22Rv1 (cell line): Measurements from ENCODE around the gene RAP1GAP.
"Not testable (repeated sequence)": the region's sequence is repeated elsewhere in the genome, so short reads cannot be mapped to it uniquely, and the experiment has no call there.

ENCODE experiments used
- H3K27ac ChIP-seq: fragments of 450-650 bp; 2 replicates; pipeline ENCODE4 v1.5.1; 2017
- ZFX ChIP-seq: fragments of 450-650 bp; IDR thresholded peaks from 2 replicates; pipeline ENCODE4 v1.6.1; 2017; ENCODE audit warnings: antibody characterized with exemption, borderline replicate concordance
- TF ChIP-seq, protein P1 (sequence below): fragments of 450-650 bp; IDR thresholded peaks from 2 replicates; pipeline ENCODE4 v1.5.1; 2017; ENCODE audit warnings: mild to moderate bottlenecking

RAP1GAP gene

GRCh38 chr1:21568809-21569385 is 100.3 kb downstream of the RAP1GAP start:
- no peak overlapping the region for H3K27ac ChIP-seq
- TF ChIP-seq ZFX = no peak
- TF ChIP-seq, protein P1, sequence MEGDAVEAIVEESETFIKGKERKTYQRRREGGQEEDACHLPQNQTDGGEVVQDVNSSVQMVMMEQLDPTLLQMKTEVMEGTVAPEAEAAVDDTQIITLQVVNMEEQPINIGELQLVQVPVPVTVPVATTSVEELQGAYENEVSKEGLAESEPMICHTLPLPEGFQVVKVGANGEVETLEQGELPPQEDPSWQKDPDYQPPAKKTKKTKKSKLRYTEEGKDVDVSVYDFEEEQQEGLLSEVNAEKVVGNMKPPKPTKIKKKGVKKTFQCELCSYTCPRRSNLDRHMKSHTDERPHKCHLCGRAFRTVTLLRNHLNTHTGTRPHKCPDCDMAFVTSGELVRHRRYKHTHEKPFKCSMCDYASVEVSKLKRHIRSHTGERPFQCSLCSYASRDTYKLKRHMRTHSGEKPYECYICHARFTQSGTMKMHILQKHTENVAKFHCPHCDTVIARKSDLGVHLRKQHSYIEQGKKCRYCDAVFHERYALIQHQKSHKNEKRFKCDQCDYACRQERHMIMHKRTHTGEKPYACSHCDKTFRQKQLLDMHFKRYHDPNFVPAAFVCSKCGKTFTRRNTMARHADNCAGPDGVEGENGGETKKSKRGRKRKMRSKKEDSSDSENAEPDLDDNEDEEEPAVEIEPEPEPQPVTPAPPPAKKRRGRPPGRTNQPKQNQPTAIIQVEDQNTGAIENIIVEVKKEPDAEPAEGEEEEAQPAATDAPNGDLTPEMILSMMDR = no peak

DNA sequence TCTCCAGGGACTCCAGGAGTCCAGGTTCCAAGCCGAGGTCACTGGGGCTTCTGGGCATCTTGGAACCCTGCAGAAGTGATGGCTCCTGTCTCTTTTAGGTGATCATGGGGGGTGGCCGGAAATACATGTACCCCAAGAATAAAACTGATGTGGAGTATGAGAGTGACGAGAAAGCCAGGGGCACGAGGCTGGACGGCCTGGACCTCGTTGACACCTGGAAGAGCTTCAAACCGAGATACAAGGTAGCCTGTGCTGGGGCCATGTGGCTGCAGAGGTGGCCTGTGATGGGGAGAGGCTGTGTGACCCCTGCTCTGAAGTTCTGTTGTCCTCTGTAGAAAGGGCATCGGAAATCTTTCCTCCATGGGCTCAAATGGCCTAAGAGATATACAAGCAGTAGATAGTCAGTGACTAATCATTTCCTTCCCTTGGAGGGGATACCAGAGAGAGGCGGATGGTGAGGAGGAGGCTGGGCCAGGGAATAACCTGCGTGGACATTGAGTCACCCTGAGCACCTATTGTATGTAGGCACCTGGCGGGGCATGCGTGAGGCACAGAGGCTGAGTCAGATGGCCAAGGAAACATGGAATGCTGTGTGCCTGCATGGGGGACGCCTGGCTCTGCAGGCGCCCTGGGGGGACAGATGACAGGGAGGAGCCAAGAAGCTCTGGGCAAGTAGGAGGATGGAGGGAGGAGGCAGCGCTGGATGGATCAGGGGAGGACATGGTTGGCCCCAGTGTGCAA is 101.0 kb downstream of the RAP1GAP start:
- TF ChIP-seq, protein P1 = no peak
- no peak for TF ChIP-seq ZFX
- H3K27ac ChIP-seq = no peak overlapping the region

DNA sequence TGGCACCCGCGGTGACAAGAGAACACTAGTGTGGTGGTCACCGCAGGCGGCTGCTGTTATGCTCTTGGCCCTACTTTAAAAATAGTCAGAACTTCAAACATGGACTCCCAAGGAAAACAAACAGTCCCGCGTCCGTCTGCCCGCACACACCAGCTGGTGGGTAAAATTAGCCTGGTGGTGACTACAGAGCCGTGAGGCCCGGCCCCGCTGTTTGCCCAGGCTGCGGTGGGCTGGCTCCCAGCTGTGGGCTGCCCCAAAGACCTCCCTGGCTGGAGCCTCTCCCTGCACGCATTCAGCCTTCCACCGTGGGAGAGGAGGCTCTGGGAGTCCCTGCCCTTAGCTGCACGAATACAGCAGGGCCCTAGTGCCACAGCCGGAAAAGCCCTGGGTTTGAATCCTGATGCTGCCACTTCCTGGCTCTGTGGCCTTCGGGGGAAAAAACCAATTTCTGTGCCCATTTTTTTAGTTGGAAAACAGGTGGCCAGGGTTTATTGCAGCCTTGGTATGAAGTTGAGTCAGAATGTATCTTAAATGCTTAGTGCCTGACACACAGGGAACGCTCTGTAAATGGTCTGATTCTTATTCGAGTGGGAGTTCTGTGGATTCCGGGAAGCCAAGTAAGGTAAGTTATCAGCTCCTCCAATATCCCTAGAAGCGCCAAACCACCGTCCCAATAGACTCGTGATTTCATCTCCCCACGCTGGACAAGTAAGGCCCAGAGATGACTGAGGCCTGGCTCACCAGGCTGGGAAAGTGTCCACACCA is 101.7 kb downstream of the RAP1GAP start:
- TF ChIP-seq, protein P1 = no peak
- no peak for TF ChIP-seq ZFX
- no peak overlapping the region for H3K27ac ChIP-seq

DNA sequence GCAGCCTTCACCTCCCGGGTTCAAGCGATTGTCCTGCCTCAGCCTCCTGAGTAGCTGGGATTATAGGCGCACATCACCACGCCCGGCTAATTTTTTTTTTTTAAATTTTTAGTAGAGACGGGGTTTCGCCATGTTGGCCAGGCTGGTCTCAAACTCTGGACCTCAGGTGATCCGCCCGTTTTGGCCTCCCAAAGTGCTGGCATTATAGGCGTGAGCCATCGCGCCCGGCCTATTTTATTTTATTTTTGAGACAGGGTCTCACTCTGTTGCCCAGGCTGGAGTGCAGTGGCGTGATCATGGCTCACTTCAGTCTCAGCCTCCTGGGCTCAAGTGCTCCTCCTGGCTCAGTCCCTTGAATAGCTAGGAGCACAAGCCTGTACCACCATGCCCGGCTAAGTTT is 102.8 kb downstream of the RAP1GAP start:
- H3K27ac ChIP-seq = not testable (repeated sequence)

DNA sequence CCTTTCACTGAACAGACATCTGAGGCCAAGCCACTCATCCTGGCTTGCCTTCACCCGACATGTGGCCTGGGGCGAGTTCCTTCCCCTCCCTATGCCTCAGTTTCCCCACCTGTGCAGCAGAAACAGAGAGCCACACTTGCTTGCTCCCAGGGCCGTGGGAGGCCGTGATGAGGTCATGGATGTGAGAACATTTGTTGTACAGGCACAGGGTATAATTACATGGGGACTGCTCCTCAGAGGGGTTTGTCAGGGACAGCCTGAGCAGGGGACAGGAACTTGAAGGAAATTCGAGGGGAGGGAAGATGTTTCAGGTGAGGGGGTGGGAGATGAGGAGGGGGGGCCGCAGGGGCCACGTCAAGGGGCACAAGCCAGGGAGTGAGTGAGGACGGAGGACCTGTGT is 103.9 kb downstream of the RAP1GAP start:
- no peak for TF ChIP-seq ZFX
- TF ChIP-seq, protein P1 = no peak

GRCh38 chr1:21564521-21565095 is 104.5 kb downstream of the RAP1GAP start:
- H3K27ac ChIP-seq = no peak overlapping the region
- TF ChIP-seq ZFX = no peak
- TF ChIP-seq, protein P1 = no peak

More for the DNA sequence above, 103.9 kb downstream of the RAP1GAP start:
- H3K27ac ChIP-seq = no peak overlapping the region

- H3K27ac ChIP-seq = no peak overlapping the region
- TF ChIP-seq, protein P1 = no peak
- TF ChIP-seq ZFX = no peak
Observed at GRCh38 chr1:21563971-21564370, 105.2 kb downstream of the RAP1GAP start.
